Measurements from ENCODE around the gene SLC26A8. TPM values are rescaled to one million over a fixed set of nuclear protein-coding genes. Genes with fewer than 3 reads are reported as not detected.

The SLC26A8 gene
- total RNA-seq, 1 experiment from 2014 or later, result 0.09 TPM

GRCh38 chr6:35898003-35898402, 126.4 kb downstream of the SLC26A8 start:
- H4K20me1 ChIP-seq (ENCODE audit: control insufficient read depth, insufficient read depth, insufficient read length), result no peaks in the 10 kb centered on the region
- H3K9me3 Mint-ChIP-seq, result no peaks in the 10 kb centered on the region

More at GRCh38 chr6:35898003-35898402, 126.4 kb downstream of the SLC26A8 start:
- Mint-ChIP-seq H3K4me3 (no peak overlapping the region), H3K4me1 (peaks cover 22 to 30% of the 10 kb centered on the region in 2 experiments), H3K36me3 (ENCODE audit: insufficient read depth in 1 of 3, low read depth in 3 of 3) (peaks cover 9 to 32% (median 17%) of the 10 kb centered on the region in 3 experiments; a peak in 5 of 7 replicates), H3K27ac (no peak overlapping the region), H3K27me3 (ENCODE audit: low read depth) (no peaks in the 10 kb centered on the region; the same call in 1 of the 2 replicates)
- H3K4ac ChIP-seq (ENCODE audit: low read depth, low read length), result no peak overlapping the region
- H3K23me2 ChIP-seq (ENCODE audit: insufficient read length, low read depth, low read length, poor library complexity, severe bottlenecking), result no peaks in the 10 kb centered on the region
- H2AK5ac ChIP-seq (ENCODE audit: insufficient read length, low read length), result no peak overlapping the region
- H2BK15ac ChIP-seq (ENCODE audit: low read depth, low read length), result no peak overlapping the region
- H2BK5ac ChIP-seq (ENCODE audit: insufficient read length, low read length), result no peak overlapping the region
- no peak overlapping the region for H3T11ph ChIP-seq (ENCODE audit: low read length)
- no peak overlapping the region for H3K14ac ChIP-seq (ENCODE audit: insufficient read depth, low read length)
- H2AFZ ChIP-seq (ENCODE audit: low read length), result no peak overlapping the region
- no peaks in the 10 kb centered on the region for H3K27me3 ChIP-seq (ENCODE audit: insufficient read depth, low read length)
- no peak overlapping the region for H3K18ac ChIP-seq (ENCODE audit: insufficient read length, low read depth, low read length)
- H3K79me2 ChIP-seq (ENCODE audit: insufficient read depth, low read length), result peaks cover 25% of the 10 kb centered on the region; the same call in 1 of the 2 replicates
- no peak overlapping the region for H4K8ac ChIP-seq (replicated peaks; ENCODE audit: insufficient read length, low read depth, low read length)
- H2BK120ac ChIP-seq (ENCODE audit: low read depth, low read length, poor library complexity, severe bottlenecking), result no peak overlapping the region
- H4K91ac ChIP-seq (ENCODE audit: insufficient read length, low read depth, low read length), result no peak overlapping the region
- no peak overlapping the region for H3K23ac ChIP-seq (ENCODE audit: insufficient read length, low read depth, low read length)
- H2BK20ac ChIP-seq (ENCODE audit: low read depth, low read length, poor library complexity, severe bottlenecking), result no peak overlapping the region
- no peak for DNase-seq
- no peak overlapping the region for H3K56ac ChIP-seq (ENCODE audit: insufficient read length, low read depth, low read length)
- no peak overlapping the region for H3K9ac ChIP-seq (ENCODE audit: extremely low read depth, insufficient read length, low read length)
- no peak overlapping the region for H2BK12ac ChIP-seq (ENCODE audit: insufficient read length, low read depth, low read length)
- TF ChIP-seq, protein P1, sequence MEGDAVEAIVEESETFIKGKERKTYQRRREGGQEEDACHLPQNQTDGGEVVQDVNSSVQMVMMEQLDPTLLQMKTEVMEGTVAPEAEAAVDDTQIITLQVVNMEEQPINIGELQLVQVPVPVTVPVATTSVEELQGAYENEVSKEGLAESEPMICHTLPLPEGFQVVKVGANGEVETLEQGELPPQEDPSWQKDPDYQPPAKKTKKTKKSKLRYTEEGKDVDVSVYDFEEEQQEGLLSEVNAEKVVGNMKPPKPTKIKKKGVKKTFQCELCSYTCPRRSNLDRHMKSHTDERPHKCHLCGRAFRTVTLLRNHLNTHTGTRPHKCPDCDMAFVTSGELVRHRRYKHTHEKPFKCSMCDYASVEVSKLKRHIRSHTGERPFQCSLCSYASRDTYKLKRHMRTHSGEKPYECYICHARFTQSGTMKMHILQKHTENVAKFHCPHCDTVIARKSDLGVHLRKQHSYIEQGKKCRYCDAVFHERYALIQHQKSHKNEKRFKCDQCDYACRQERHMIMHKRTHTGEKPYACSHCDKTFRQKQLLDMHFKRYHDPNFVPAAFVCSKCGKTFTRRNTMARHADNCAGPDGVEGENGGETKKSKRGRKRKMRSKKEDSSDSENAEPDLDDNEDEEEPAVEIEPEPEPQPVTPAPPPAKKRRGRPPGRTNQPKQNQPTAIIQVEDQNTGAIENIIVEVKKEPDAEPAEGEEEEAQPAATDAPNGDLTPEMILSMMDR (conservative IDR thresholded peaks at IDR 0.05), result no peak
- no peak overlapping the region for H4K5ac ChIP-seq (ENCODE audit: insufficient read length, low read depth, low read length)
- no peaks in the 10 kb centered on the region for H3K9me3 ChIP-seq (ENCODE audit: control insufficient read depth, low read depth, low read length)
- H3K27ac ChIP-seq (ENCODE audit: insufficient read length, low read depth, low read length), result no peak overlapping the region
- peaks cover 6% of the 10 kb centered on the region for H3K79me1 ChIP-seq (ENCODE audit: insufficient read depth, low read depth, low read length, poor library complexity, severe bottlenecking)
- WGBS (ENCODE audit: extremely low coverage, insufficient read length, low lambda C conversion rate), result no CpG with 5 or more reads among the region's 2 CpGs
- H3K4me2 ChIP-seq (ENCODE audit: insufficient read depth, insufficient read length, low read length), result no peak overlapping the region
- 0 out of 2 replicates have a peak, but pooled peaks cover 7% of the 10 kb centered on the region for H3K4me1 ChIP-seq (ENCODE audit: insufficient read depth, low read length)
